GM12891 (cell line): ENCODE measurements around the gene KRTAP21-2. TPM values are rescaled to one million over a fixed set of nuclear protein-coding genes. Genes with fewer than 3 reads are reported as not detected.
"Not testable (repeated sequence)": the region's sequence is repeated elsewhere in the genome, so short reads cannot be mapped to it uniquely, and the experiment has no call there.

ENCODE experiments used
- DNase-seq: peaks from one replicate; pipeline ENCODE4 v3.0.0; 2011; ENCODE audit warnings: low spot score; ENCODE audit not compliant: insufficient read length
- FAIRE-seq: peaks from 2 replicates; lab custom pipeline; 2011; peaks lifted over from hg19 to GRCh38; lab: Jason Lieb, UNC
- PAX5 ChIP-seq: IDR thresholded peaks from 2 replicates; pipeline ENCODE4 v1.6.1; 2011; ENCODE audit warnings: low read length, moderate library complexity, mild to moderate bottlenecking; ENCODE audit not compliant: insufficient read depth, severe bottlenecking
- POLR2A ChIP-seq: IDR thresholded peaks from 2 replicates; pipeline ENCODE4 v1.6.1; 2011; ENCODE audit warnings: low read depth, low read length, control low read depth
- POLR2AphosphoS5 ChIP-seq: IDR thresholded peaks from 2 replicates; pipeline ENCODE4 v1.6.1; 2011; ENCODE audit warnings: low read depth, low read length, control low read depth
- POU2F2 ChIP-seq: IDR thresholded peaks from 2 replicates; pipeline ENCODE4 v1.6.1; 2011; ENCODE audit warnings: low read depth, mild to moderate bottlenecking, control low read depth, low read length, moderate library complexity
- SPI1 ChIP-seq: IDR thresholded peaks from 2 replicates; pipeline ENCODE4 v1.6.1; 2011; ENCODE audit warnings: low read depth, low read length, control low read depth
- TAF1 ChIP-seq: IDR thresholded peaks from 2 replicates; pipeline ENCODE4 v1.6.1; 2011; ENCODE audit warnings: low read depth, low read length, control low read depth
- polyA plus RNA-seq: library from polyadenylated mRNA; unstranded; fragments of >200 nt; gene quantifications from one replicate; pipeline ENCODE4 v1.2.1, GENCODE V29; 2012; ENCODE audit warnings: low read depth, missing spikeins, inconsistent platforms; ENCODE audit not compliant: missing spikeins

The KRTAP21-2 gene
- not detected for polyA plus RNA-seq

GRCh38 chr21:30747159-30747558 is at the start of gene KRTAP21-2:
Gene KRTAP21-2 (minus strand): TSS chr21:30747259. CDS start chr21:30747202, 57 bp downstream.
- DNase-seq (no peak), FAIRE-seq (no peak)
- no peak for TF ChIP-seq TAF1

GRCh38 chr21:30793581-30794314 is 46.7 kb upstream of the KRTAP21-2 start:
- DNase-seq = no peak
- no peak for FAIRE-seq
- TF ChIP-seq PAX5 (no peak), POLR2AphosphoS5 (no peak), SPI1 (no peak), TAF1 (no peak), POLR2A (no peak), POU2F2 (no peak)

GRCh38 chr21:30779249-30779648 is 32.2 kb upstream of the KRTAP21-2 start:
- FAIRE-seq (no peak), DNase-seq (no peak)
- no peak for TF ChIP-seq POLR2AphosphoS5

- FAIRE-seq (no peak), DNase-seq (no peak)
- TF ChIP-seq SPI1 = no peak
- no peak for TF ChIP-seq POU2F2
- no peak for TF ChIP-seq POLR2AphosphoS5
- TF ChIP-seq PAX5 = no peak
- TF ChIP-seq TAF1 = no peak
- TF ChIP-seq POLR2A = no peak
Measured at GRCh38 chr21:30769724-30770431, 22.8 kb upstream of the KRTAP21-2 start.

- DNase-seq = no peak
- FAIRE-seq = no peak
- TF ChIP-seq POU2F2 (no peak), PAX5 (no peak), SPI1 (no peak), TAF1 (no peak), POLR2A (no peak), POLR2AphosphoS5 (no peak)
Measured at GRCh38 chr21:30760776-30761175, 13.7 kb upstream of the KRTAP21-2 start.

- no peak for DNase-seq
- TF ChIP-seq SPI1 (0 out of 2 replicates have a peak, but pooled peaks have one; percentile 12), POLR2AphosphoS5 (no peak)
- FAIRE-seq = no peak
Measured at GRCh38 chr21:30758306-30758705, 11.2 kb upstream of the KRTAP21-2 start.

- FAIRE-seq, DNase-seq: not testable (repeated sequence)
Measured at GRCh38 chr21:30755328-30755727, 8.3 kb upstream of the KRTAP21-2 start, which contains the start of gene KRTAP21-1. Gene KRTAP21-1 (minus strand): TSS chr21:30755428. CDS start chr21:30755378, 50 bp downstream.

- FAIRE-seq (no peak), DNase-seq (no peak)
- TF ChIP-seq POLR2AphosphoS5 (no peak), POLR2A (no peak), PAX5 (no peak), SPI1 (no peak), TAF1 (no peak), POU2F2 (no peak)
Measured at GRCh38 chr21:30740462-30740861, 6.6 kb downstream of the KRTAP21-2 start.

- FAIRE-seq = no peak
- no peak for DNase-seq
- TF ChIP-seq TAF1 = no peak
- no peak for TF ChIP-seq SPI1
- TF ChIP-seq POLR2A = no peak
- no peak for TF ChIP-seq POU2F2
- TF ChIP-seq POLR2AphosphoS5 = no peak
- TF ChIP-seq PAX5 = no peak
Measured at GRCh38 chr21:30733026-30733425, 14.0 kb downstream of the KRTAP21-2 start.

GRCh38 chr21:30726726-30727125 is 20.3 kb downstream of the KRTAP21-2 start:
- FAIRE-seq = no peak

More at GRCh38 chr21:30726726-30727125, 20.3 kb downstream of the KRTAP21-2 start:
- TF ChIP-seq SPI1 (no peak), POLR2A (no peak), POU2F2 (no peak), PAX5 (no peak), POLR2AphosphoS5 (no peak), TAF1 (no peak)
- no peak for DNase-seq
